ENCODE results near the gene STAC3. TPM values are rescaled to one million over a fixed set of nuclear protein-coding genes. Genes with fewer than 3 reads are reported as not detected.
A peak's percentile ranks its signal among the peaks of the same experiment; 100 is the strongest.

STAC3 gene
- total and polyA plus RNA-seq, 2 of the 13 experiments (the other 11 are each of a cell fraction or from before 2014, with no cell fraction given), result 0.18 to 0.22 TPM

DNA sequence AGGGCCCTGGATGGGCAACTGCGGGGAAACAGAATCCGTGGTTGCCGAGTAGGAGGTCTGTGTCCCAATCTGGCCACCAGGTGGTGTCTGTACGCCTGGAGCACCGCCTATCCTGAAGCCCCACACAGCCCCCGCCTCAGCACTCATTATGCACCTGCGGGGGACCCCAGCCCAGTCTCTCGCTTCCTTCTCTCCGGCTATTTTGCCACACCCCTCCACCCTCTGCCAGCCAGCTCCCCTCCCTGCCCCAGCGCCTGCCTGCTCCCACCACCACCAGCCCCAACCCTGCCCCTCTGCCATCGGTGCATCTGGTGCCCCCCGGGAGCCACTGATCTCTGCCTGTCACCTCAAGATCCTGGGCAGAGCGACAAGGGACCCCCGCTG lies 36.6 kb downstream of the STAC3 start (continued):
- TF ChIP-seq, protein P1, sequence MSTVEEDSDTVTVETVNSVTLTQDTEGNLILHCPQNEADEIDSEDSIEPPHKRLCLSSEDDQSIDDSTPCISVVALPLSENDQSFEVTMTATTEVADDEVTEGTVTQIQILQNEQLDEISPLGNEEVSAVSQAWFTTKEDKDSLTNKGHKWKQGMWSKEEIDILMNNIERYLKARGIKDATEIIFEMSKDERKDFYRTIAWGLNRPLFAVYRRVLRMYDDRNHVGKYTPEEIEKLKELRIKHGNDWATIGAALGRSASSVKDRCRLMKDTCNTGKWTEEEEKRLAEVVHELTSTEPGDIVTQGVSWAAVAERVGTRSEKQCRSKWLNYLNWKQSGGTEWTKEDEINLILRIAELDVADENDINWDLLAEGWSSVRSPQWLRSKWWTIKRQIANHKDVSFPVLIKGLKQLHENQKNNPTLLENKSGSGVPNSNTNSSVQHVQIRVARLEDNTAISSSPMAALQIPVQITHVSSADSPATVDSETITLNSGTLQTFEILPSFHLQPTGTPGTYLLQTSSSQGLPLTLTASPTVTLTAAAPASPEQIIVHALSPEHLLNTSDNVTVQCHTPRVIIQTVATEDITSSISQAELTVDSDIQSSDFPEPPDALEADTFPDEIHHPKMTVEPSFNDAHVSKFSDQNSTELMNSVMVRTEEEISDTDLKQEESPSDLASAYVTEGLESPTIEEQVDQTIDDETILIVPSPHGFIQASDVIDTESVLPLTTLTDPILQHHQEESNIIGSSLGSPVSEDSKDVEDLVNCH (CRISPR knock-in tag; IDR thresholded peaks at IDR 0.05), result no peak
- TF ChIP-seq HDAC1 (CRISPR knock-in tag; IDR thresholded peaks at IDR 0.05), result no peak
- TF ChIP-seq GRHL1 (CRISPR knock-in tag; conservative IDR thresholded peaks at IDR 0.05), result no peak
- peak; percentile 88 for TF ChIP-seq KDM2A (CRISPR knock-in tag; IDR thresholded peaks at IDR 0.05; ENCODE audit: borderline replicate concordance, low read depth)
- no peak for TF ChIP-seq ZNF691 (CRISPR knock-in tag; IDR thresholded peaks at IDR 0.05; ENCODE audit: borderline replicate concordance, low read depth)
- no peak for TF ChIP-seq HOXA7 (CRISPR knock-in tag; IDR thresholded peaks at IDR 0.05)
- TF ChIP-seq ELF1 (CRISPR knock-in tag; IDR thresholded peaks at IDR 0.05), result no peak
- no peak for TF ChIP-seq ZNF17 (CRISPR knock-in tag; IDR thresholded peaks at IDR 0.05)
- TF ChIP-seq ARNT2 (CRISPR knock-in tag; IDR thresholded peaks at IDR 0.05; ENCODE audit: low read depth), result no peak
- TF ChIP-seq ZBTB25 (CRISPR knock-in tag; IDR thresholded peaks at IDR 0.05), result no peak
- TF ChIP-seq NR1H2 (CRISPR knock-in tag; IDR thresholded peaks at IDR 0.05; ENCODE audit: borderline replicate concordance, low read depth), result no peak
- no peak for TF ChIP-seq ZHX1 (CRISPR knock-in tag; IDR thresholded peaks at IDR 0.05; ENCODE audit: low read depth)
- TF ChIP-seq TCF12 (IDR thresholded peaks at IDR 0.05), result no peak
- TF ChIP-seq TCF12 (CRISPR knock-in tag; IDR thresholded peaks at IDR 0.05), result no peak
- no peak for TF ChIP-seq ARNTL (CRISPR knock-in tag; IDR thresholded peaks at IDR 0.05)
- no peak for TF ChIP-seq BHLHE40 (IDR thresholded peaks at IDR 0.05; ENCODE audit: low read length)
- TF ChIP-seq NR3C1 (CRISPR knock-in tag; IDR thresholded peaks at IDR 0.05), result no peak
- TF ChIP-seq GTF2F1 (IDR thresholded peaks at IDR 0.05; ENCODE audit: low read length), result no peak
- TF ChIP-seq, protein P2, sequence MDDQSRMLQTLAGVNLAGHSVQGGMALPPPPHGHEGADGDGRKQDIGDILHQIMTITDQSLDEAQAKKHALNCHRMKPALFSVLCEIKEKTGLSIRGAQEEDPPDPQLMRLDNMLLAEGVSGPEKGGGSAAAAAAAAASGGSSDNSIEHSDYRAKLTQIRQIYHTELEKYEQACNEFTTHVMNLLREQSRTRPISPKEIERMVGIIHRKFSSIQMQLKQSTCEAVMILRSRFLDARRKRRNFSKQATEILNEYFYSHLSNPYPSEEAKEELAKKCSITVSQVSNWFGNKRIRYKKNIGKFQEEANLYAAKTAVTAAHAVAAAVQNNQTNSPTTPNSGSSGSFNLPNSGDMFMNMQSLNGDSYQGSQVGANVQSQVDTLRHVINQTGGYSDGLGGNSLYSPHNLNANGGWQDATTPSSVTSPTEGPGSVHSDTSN (CRISPR knock-in tag; IDR thresholded peaks at IDR 0.05; ENCODE audit: borderline replicate concordance), result no peak
- no peak for TF ChIP-seq THAP8 (CRISPR knock-in tag; IDR thresholded peaks at IDR 0.05; ENCODE audit: borderline replicate concordance)
